ENCODE measurements around the gene SRRT. TPM values are rescaled to one million over a fixed set of nuclear protein-coding genes. Genes with fewer than 3 reads are reported as not detected.

The SRRT gene
- total and polyA plus RNA-seq, 2 donors (not counting 3 experiments of a cell fraction or from before 2014, with no cell fraction given), result 58.6 to 199 TPM

GRCh38 chr7:100839361-100839760, 35.5 kb upstream of the SRRT start:
- no peaks in the 10 kb centered on the region for H3K9me3 ChIP-seq (replicated peaks; ENCODE audit: control insufficient read depth, insufficient read depth, low read length)
- intact Hi-C loops (cut with micrococcal nuclease) (no loop called here), dilution Hi-C loops (cut with MboI; ENCODE audit: extremely low pct_ligation_motif_present, low sequenced_read_pairs) (loop anchor here (25.0 kb wide), 1 partner anchor 127 kb away; the partner anchor contains the start of genes EPO and POP7)
- H3K4me1 ChIP-seq (ENCODE audit: control insufficient read depth, extremely low read depth, insufficient read depth, low read length), result peaks cover 16% of the 10 kb centered on the region
- ChIA-PET CTCF (no interaction called here), POLR2A (no interaction called here)
- no peak overlapping the region for H3K4me2 ChIP-seq (ENCODE audit: insufficient read depth, low read length)
- H3K27ac ChIP-seq (ENCODE audit: insufficient read depth, low read depth, low read length), result no peak overlapping the region
- DNase-seq (ENCODE audit: low read depth, low spot score), result no peak
- H3K36me3 ChIP-seq (ENCODE audit: control insufficient read depth in 2 of 2, extremely low read depth in 1 of 2, insufficient read depth in 2 of 2, low read length in 2 of 2), result no peaks in the 10 kb centered on the region
- no peak overlapping the region for H3K4me3 ChIP-seq (replicated peaks in 1 of 3; ENCODE audit: insufficient read depth in 1 of 3, low read depth in 1 of 3, low read length in 3 of 3)
- no peaks in the 10 kb centered on the region for H3K79me2 ChIP-seq (ENCODE audit: control insufficient read depth, insufficient read depth, low read length)
- no peak overlapping the region for H3K9ac ChIP-seq (replicated peaks; ENCODE audit: extremely low read depth, insufficient read depth, low read length)
- FAIRE-seq, result no peak
- no TSS peak for BruUV-seq (replicated peaks)
- H2AFZ ChIP-seq (ENCODE audit: low read depth, low read length), result no peak overlapping the region
- no peaks in the 10 kb centered on the region for H3K9me1 ChIP-seq (replicated peaks; ENCODE audit: control insufficient read depth, extremely low read depth, insufficient read depth, low read length)
- no peak for TF ChIP-seq JUN (IDR thresholded peaks at IDR 0.05; ENCODE audit: borderline replicate concordance, insufficient read depth, insufficient read length, low read depth)
- TF ChIP-seq CTCF (IDR thresholded peaks at IDR 0.05; ENCODE audit: extremely low read depth in 1 of 2, insufficient read depth in 1 of 2, low read depth in 1 of 2, low read length in 2 of 2), result no peak
- TF ChIP-seq POLR2AphosphoS5 (IDR thresholded peaks at IDR 0.05; ENCODE audit: insufficient read depth, low read depth, low read length), result no peak
- TF ChIP-seq, protein P1, sequence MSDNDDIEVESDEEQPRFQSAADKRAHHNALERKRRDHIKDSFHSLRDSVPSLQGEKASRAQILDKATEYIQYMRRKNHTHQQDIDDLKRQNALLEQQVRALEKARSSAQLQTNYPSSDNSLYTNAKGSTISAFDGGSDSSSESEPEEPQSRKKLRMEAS (IDR thresholded peaks at IDR 0.05; ENCODE audit: insufficient read depth, insufficient read length), result no peak
- TF ChIP-seq POLR2A (IDR thresholded peaks at IDR 0.05; ENCODE audit: low read depth, low read length), result no peak
- H4K20me1 ChIP-seq (replicated peaks; ENCODE audit: control insufficient read depth, extremely low read depth, insufficient read depth, low read length), result no peaks in the 10 kb centered on the region
- no peaks in the 10 kb centered on the region for H3K27me3 ChIP-seq (ENCODE audit: control insufficient read depth in 2 of 2, insufficient read depth in 2 of 2, low read length in 2 of 2)
